HTERT RPE-1 (cell line): ENCODE measurements around the gene TNFSF13B.

Experiments used
- in situ Hi-C: fragments of 300-500 bp; cut with MboI; formaldehyde crosslinking; loops from 4 replicates; pipeline ENCODE4 v1.14.3; 2020; ENCODE audit warnings: low sequenced_read_pairs

Gene TNFSF13B

GRCh38 chr13:108342369-108343289 lies 73.1 kb downstream of the TNFSF13B start:
- in situ Hi-C loops, result no loop called here

- in situ Hi-C loops, result no loop called here
These were observed 75.5 kb downstream of the TNFSF13B start for GRCh38 chr13:108345016-108345415.

GRCh38 chr13:108346376-108346775 lies 76.9 kb downstream of the TNFSF13B start:
- in situ Hi-C loops, result no loop called here

- in situ Hi-C loops, result no loop called here
These were observed 79.8 kb downstream of the TNFSF13B start for GRCh38 chr13:108349269-108349668.

GRCh38 chr13:108350579-108350978 lies 81.1 kb downstream of the TNFSF13B start:
- in situ Hi-C loops, result no loop called here

GRCh38 chr13:108352599-108352998 lies 83.1 kb downstream of the TNFSF13B start:
- in situ Hi-C loops, result no loop called here

- in situ Hi-C loops, result no loop called here
These were observed 87.7 kb downstream of the TNFSF13B start for GRCh38 chr13:108357228-108357627.
